HG02973 (cell line): ENCODE results near the gene CT47C1.
A peak's percentile ranks its signal among the peaks of the same experiment; 100 is the strongest.

Experiments used
- ATAC-seq: cut with Tn5 transposase; IDR thresholded peaks from one replicate; pipeline ENCODE4 v1.9.1; 2021; ENCODE audit warnings: moderate library complexity; ENCODE audit not compliant: unreplicated experiment

Gene CT47C1

GRCh38 chrX:119073200-119073905 is 560 bp downstream of the CT47C1 start:
- no peak for ATAC-seq

- no peak for ATAC-seq
These were observed 1.1 kb downstream of the CT47C1 start for GRCh38 chrX:119073911-119074310.

GRCh38 chrX:119075270-119076025 is 2.7 kb downstream of the CT47C1 start:
- ATAC-seq = no peak

DNA sequence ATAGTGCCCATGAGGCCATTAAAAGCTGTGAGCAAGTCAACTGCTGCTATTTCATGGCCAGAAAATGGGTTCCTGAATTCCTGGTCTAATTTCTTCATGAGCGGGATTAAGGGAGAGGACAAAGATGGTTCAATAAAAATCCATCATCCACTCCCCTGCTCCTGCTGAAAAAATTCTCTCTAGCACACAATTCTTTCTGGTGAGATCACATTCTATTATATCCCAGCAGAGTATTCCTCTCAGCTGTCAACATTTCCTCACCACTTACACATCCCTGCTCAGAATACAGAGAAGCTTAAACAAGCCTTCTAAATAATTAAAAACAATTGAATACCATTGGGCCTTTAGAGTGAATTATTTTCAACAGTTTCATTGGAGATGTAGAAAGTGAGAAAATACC is 9.5 kb downstream of the CT47C1 start:
- ATAC-seq = no peak

DNA sequence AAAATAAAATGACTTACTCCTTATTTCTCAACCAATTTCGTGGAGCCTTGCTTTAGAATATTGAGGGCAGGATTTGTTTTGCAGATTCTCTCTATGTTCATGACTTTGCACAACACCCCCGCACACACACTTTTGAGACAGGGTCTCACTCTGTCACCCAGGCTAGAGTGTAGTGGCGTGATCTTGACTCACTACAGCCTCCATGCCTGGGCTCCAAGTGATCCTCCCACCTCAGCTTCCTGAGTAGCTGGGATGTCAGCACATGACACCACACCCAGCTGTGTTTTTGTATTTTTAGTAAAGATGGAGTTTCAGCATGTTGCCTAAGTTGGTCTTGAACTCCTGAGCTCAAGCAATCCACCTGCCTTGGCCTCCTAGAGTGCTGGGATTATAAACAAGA is 12.0 kb downstream of the CT47C1 start:
- ATAC-seq = no peak

DNA sequence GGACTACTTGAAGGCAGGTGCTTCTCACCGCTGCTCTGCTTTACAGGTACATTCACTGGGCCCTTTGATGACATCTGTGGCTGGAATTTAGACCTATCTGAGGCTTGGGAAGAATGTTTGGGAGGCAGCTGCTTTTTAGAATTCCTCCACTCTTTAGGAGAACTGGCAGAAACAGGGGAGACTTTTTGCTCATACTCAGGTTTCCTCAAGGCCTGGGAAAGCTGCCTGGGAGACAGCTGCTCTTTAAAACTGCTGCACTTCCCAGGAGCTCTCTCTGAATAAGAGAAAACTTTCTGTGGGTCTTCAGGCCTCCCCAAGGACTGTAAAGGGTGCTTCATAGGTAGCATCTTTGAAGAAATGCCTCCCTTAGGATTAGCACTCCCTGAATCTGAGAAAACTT is 14.3 kb downstream of the CT47C1 start:
- no peak for ATAC-seq

- ATAC-seq = no peak
These were observed 16.8 kb downstream of the CT47C1 start for GRCh38 chrX:119089619-119090018.

DNA sequence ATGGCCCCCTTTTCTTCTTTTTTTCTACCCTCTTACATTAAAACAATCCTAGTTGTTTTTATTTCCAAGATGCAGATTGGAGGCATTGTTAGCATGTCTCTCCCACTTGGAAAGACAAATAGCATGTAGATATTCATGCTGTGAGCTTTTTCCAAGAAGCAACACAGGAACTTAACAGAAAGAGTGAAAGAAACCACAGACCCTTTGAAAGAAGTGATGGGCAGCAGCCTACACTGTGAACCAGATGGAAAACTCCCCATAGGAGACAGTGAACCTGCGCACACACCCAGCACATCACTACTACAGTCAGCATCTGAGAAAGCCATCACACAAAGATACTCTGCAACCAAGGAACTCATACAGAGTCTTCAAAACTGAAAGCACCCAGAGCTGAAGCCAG is 17.8 kb downstream of the CT47C1 start:
- no peak for ATAC-seq

DNA sequence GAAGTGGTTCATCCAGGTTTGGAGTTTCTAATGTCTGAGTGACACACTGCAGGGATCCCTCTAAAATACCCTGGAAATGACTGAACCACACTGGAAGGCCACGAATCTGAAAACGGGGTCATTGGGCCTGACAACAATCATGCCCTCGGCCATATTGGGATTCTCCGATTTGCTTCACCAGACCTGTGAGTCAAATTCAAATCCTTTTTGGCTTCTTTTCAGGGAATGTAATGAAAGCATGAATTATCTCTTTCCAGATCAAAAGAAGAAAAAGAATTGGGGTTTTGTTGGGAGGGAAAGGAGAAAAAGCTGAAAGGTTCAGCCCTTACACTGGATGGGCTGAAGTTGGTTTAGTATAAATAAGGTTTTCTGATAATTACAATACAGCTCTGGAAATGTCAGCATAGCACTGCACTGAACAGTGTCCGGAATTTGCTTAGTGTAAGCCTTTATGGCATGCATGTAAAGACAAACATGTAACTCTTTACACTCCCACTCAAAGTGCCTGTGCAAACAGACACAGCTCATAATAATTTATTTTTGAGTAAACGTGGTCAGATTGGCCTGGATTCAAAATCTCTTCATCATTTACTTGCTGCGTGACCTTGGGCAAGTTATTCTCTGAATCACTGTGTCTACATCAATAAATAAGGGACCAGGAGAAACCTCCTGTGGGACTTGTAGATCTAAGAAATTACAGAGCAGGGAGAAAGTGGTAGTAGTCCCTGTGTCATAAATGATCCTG is 21.4 kb downstream of the CT47C1 start:
- no peak for ATAC-seq

DNA sequence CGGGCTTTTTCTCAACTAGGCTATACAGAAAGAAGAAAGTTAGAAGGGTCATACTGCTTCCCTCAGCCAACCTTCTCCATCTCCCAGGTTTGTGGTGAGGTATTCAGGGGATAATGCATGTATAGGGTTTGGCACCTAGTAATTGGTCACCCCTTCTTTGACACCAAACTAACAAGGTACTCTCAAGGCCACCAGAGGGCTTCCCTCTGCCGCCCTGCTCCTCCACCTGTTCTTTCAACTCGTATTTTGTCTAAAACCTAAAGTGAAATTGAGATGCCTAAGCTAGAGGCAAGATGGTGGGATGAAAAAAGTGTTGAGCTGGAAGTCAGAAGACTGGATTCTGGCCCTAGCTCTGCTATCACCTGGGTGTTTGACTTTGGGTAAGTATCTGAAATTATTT is 22.0 kb downstream of the CT47C1 start:
- no peak for ATAC-seq

GRCh38 chrX:119095936-119096335 is 23.1 kb downstream of the CT47C1 start:
- ATAC-seq = no peak

DNA sequence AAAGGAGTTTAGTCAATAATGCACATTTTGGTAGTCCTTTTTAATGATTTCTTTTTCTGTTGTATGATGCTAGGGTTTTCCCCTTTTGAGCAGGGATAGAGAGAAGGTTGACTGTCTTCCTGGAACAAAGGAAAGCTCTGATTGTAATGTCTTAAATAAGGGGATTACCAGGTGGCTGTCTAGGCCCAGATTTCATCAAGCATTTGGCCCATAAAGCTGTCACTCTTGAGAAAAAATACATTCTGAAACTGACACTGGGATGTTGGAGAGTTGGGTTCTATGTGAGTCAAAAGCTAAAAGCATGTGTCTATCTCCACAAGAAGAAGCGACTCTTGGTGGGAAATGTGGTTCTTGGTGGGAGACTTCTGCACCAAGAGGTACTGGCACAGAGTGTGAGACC is 28.4 kb downstream of the CT47C1 start:
- ATAC-seq = no peak

- no peak for ATAC-seq
These were observed 33.0 kb downstream of the CT47C1 start for GRCh38 chrX:119105826-119106225.

- no peak for ATAC-seq
These were observed 34.4 kb downstream of the CT47C1 start for GRCh38 chrX:119107206-119107605.

- ATAC-seq = peak; percentile 66
These were observed 46.1 kb downstream of the CT47C1 start for GRCh38 chrX:119118780-119119395.

- ATAC-seq = no peak
These were observed 48.5 kb downstream of the CT47C1 start for GRCh38 chrX:119121341-119121740.
